KMS-11 (cell line): ENCODE data around the gene CDKN1C.

Source experiments
- H2AFZ ChIP-seq: fragments of 200-600 bp; sonication (generic); 2 replicates; pipeline ENCODE4 v1.6.1; 2016; ENCODE audit warnings: antibody characterized with exemption, mixed run types, low read depth
- H3K27ac ChIP-seq: fragments of 200-600 bp; sonication (generic); 2 replicates; pipeline ENCODE4 v1.6.1; 2016; ENCODE audit warnings: mild to moderate bottlenecking, mixed run types
- H3K27me3 ChIP-seq: fragments of 200-600 bp; sonication (generic); 2 replicates; pipeline ENCODE4 v1.6.1; 2017; ENCODE audit warnings: mild to moderate bottlenecking, low read depth, mixed run types, moderate library complexity; ENCODE audit not compliant: insufficient read depth
- H3K36me3 ChIP-seq: fragments of 200-600 bp; sonication (generic); 2 replicates; pipeline ENCODE4 v1.6.1; 2017; ENCODE audit warnings: mild to moderate bottlenecking, mixed run types; ENCODE audit not compliant: insufficient read depth
- H3K4me1 ChIP-seq: fragments of 200-600 bp; sonication (generic); 2 replicates; pipeline ENCODE4 v1.6.1; 2016; ENCODE audit warnings: mild to moderate bottlenecking, low read depth, mixed run types; ENCODE audit not compliant: poor library complexity, severe bottlenecking
- H3K4me2 ChIP-seq: fragments of 200-600 bp; sonication (generic); 2 replicates; pipeline ENCODE4 v1.7.0; 2016; ENCODE audit warnings: mild to moderate bottlenecking, mixed run types
- H3K4me3 ChIP-seq: fragments of 200-600 bp; sonication (generic); IDR thresholded peaks from 2 replicates; pipeline ENCODE4 v1.6.1; 2017; ENCODE audit warnings: low read depth, low read length, mixed read lengths; ENCODE audit not compliant: insufficient read depth
- H3K79me2 ChIP-seq: fragments of 200-600 bp; sonication (generic); 2 replicates; pipeline ENCODE4 v1.6.1; 2016; ENCODE audit warnings: low read depth, mixed run types; ENCODE audit not compliant: insufficient read depth
- H3K9ac ChIP-seq: fragments of 200-600 bp; sonication (generic); 2 replicates; pipeline ENCODE4 v1.6.1; 2016; ENCODE audit warnings: mild to moderate bottlenecking, mixed run types
- H4K20me1 ChIP-seq: fragments of 200-600 bp; sonication (generic); 2 replicates; pipeline ENCODE4 v1.6.1; 2016; ENCODE audit warnings: mild to moderate bottlenecking, mixed run types; ENCODE audit not compliant: insufficient read depth
- CTCF ChIP-seq: fragments of 200-600 bp; sonication (generic); conservative IDR thresholded peaks from 2 replicates; pipeline ENCODE4 v1.6.1; 2017; ENCODE audit warnings: low read depth, mild to moderate bottlenecking, antibody characterized with exemption, low read length, moderate library complexity, mixed read lengths

The CDKN1C gene

DNA sequence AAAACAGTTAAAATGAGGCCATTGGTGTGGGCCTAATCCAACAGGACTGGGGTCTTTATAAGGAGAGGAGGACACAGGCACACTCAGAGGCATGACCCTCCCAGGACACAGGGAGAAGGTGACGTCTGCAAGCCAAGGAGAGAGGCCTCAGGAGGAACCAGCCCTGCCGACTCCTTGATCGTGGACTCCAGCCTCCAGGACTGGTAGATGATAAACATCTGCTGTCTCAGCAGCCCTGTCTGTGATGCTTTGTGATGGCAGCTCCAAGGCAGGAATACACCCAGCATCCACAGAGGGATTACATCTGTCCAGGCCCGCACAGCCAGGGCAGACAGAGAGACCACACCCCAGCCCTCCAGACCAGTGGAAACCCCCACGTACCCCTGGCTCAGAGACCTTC is 18.4 kb downstream of the CDKN1C start:
- Histone ChIP-seq H2AFZ (no peak overlapping the region), H3K27ac (no peak overlapping the region), H3K4me1 (no peaks in the 10 kb centered on the region), H3K9ac (no peak overlapping the region), H4K20me1 (no peaks in the 10 kb centered on the region), H3K79me2 (no peaks in the 10 kb centered on the region), H3K4me3 (no peak overlapping the region), H3K4me2 (no peak overlapping the region), H3K36me3 (no peaks in the 10 kb centered on the region), H3K27me3 (no peaks in the 10 kb centered on the region; the same call in 1 of the 2 replicates)
- TF ChIP-seq CTCF, result no peak

DNA sequence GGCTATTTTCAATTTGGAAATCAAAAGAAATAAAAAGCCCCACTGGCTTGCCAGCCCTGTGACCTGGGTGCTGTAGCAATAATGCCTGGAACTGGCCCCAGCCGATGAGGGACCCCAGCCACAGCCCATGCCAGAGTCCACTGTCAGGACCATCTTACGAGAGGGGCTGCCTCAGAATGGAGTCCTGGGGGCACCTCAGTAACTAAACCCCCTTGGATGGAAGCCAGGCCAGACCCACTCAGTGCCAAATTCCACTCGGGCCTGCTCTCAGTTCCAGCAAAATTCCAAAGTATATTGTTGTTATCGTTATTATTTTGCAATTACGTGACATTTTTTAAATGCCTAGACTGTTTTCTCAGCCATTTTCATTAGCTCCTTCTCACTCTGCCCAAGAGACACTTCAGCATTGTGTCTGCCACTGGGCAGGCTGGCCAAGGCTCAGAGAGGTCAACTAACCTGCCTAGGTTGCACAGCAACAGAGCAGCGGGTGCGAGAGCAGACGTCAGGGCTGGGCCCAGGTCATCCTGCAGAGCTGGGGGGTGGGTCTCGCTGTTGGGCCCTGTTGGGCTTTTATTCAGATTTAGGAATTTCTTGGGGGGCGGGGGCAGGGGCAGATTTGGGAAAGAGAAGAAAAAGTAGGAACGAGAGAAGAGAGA is 19.5 kb downstream of the CDKN1C start:
- H3K79me2 ChIP-seq, result no peaks in the 10 kb centered on the region
- H3K27me3 ChIP-seq, result no peaks in the 10 kb centered on the region; the same call in 1 of the 2 replicates
- no peak overlapping the region for H2AFZ ChIP-seq
- H3K36me3 ChIP-seq, result no peaks in the 10 kb centered on the region
- H3K4me1 ChIP-seq, result no peaks in the 10 kb centered on the region
- no peak overlapping the region for H3K4me3 ChIP-seq
- TF ChIP-seq CTCF, result no peak
- no peaks in the 10 kb centered on the region for H4K20me1 ChIP-seq
- H3K27ac ChIP-seq, result no peak overlapping the region
- H3K4me2 ChIP-seq, result no peak overlapping the region
- no peak overlapping the region for H3K9ac ChIP-seq

DNA sequence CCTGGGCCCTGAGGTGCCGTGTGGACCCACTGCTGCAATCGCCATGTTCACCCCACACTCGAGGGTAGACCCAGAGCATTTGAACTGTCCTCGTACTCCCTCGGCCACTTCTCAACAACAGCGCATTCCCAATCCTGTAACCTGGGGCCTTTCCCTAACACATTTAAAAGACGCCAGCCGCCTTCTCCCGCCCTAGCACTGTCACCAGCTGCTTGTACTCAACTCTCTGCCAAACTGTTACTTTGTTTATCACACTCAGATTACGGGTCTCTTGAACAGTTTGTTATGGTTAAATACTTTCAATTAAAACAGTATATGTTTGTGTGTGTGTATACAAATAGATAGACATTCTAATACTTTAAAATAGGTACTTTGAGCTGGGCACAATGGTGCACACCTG is 20.7 kb downstream of the CDKN1C start:
- Histone ChIP-seq H2AFZ (no peak overlapping the region), H3K79me2 (no peaks in the 10 kb centered on the region), H3K4me3 (no peak overlapping the region), H3K4me2 (no peak overlapping the region), H4K20me1 (no peaks in the 10 kb centered on the region), H3K27ac (no peak overlapping the region), H3K36me3 (no peaks in the 10 kb centered on the region), H3K27me3 (peaks cover 3% of the 10 kb centered on the region; the same call in 1 of the 2 replicates), H3K9ac (no peak overlapping the region), H3K4me1 (no peaks in the 10 kb centered on the region)
- no peak for TF ChIP-seq CTCF

- H3K79me2 ChIP-seq, result no peaks in the 10 kb centered on the region
- TF ChIP-seq CTCF, result no peak
- H3K9ac ChIP-seq, result no peak overlapping the region
- no peaks in the 10 kb centered on the region for H3K36me3 ChIP-seq
- no peak overlapping the region for H3K4me3 ChIP-seq
- H3K27me3 ChIP-seq, result peaks cover 3% of the 10 kb centered on the region; the same call in 1 of the 2 replicates
- H3K4me1 ChIP-seq, result no peaks in the 10 kb centered on the region
- H2AFZ ChIP-seq, result no peak overlapping the region
- H3K27ac ChIP-seq, result no peak overlapping the region
- no peaks in the 10 kb centered on the region for H4K20me1 ChIP-seq
- H3K4me2 ChIP-seq, result no peak overlapping the region
Measured at GRCh38 chr11:2863276-2863618, 22.3 kb downstream of the CDKN1C start.
